HFF-Myc (cell line): ENCODE data around the gene TOX2.

Experiments
- DNase-seq: peaks from one replicate; pipeline ENCODE4 v3.0.0-alpha.2; 2011; ENCODE audit warnings: low read depth; ENCODE audit errors: extremely low read depth
- H3K4me3 ChIP-seq: replicated peaks from 2 replicates; pipeline ENCODE4 v1.5.1; 2011; ENCODE audit warnings: low read depth, mild to moderate bottlenecking, control low read depth, low read length
- TF ChIP-seq, protein P1 (sequence below): IDR thresholded peaks from 2 replicates; pipeline ENCODE4 v1.5.1; 2012; ENCODE audit warnings: mild to moderate bottlenecking, low read depth, low read length, control low read depth; ENCODE audit errors: missing control alignments

Gene TOX2

DNA sequence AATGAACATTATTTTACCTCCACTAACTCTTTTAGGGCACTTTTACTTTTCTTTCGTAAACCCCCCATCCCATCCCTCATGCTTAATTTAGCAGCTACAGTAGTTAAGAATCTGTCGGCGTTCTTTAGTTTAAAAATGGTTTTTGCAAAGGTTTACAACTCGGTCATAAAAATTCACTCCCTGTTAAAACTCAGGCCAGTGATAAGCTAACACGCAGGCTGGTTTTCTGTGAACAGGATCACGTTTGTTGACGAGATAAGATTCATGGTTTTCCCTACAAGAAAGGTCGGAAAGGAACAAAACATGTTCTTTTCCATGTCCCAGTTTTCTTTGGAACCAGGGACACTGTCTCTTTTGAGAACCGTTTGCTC is 101.1 kb downstream of the TOX2 start:
- TF ChIP-seq, protein P1, sequence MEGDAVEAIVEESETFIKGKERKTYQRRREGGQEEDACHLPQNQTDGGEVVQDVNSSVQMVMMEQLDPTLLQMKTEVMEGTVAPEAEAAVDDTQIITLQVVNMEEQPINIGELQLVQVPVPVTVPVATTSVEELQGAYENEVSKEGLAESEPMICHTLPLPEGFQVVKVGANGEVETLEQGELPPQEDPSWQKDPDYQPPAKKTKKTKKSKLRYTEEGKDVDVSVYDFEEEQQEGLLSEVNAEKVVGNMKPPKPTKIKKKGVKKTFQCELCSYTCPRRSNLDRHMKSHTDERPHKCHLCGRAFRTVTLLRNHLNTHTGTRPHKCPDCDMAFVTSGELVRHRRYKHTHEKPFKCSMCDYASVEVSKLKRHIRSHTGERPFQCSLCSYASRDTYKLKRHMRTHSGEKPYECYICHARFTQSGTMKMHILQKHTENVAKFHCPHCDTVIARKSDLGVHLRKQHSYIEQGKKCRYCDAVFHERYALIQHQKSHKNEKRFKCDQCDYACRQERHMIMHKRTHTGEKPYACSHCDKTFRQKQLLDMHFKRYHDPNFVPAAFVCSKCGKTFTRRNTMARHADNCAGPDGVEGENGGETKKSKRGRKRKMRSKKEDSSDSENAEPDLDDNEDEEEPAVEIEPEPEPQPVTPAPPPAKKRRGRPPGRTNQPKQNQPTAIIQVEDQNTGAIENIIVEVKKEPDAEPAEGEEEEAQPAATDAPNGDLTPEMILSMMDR = no peak
- DNase-seq = no peak
- no peak overlapping the region for H3K4me3 ChIP-seq

DNA sequence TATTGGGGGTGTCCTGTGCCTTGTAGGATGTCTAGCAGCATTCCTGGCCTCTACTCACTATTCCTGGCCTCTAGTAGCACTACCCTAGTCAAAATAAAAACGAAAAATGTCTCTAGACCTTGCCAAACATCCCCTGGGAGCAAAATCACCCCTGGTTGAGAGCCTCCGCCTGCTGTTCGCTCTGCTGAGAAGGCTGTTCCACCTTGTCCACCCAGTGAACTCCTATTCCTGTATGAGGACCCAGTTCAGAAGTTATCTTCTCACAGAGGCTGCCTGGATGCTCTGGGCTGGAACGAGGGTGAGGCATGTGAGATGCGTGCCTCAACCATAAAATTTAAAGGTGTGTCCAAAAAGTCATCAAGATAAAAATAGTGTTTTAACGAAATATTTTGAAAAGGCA is 101.9 kb downstream of the TOX2 start:
- no peak for DNase-seq
- H3K4me3 ChIP-seq = no peak overlapping the region
- TF ChIP-seq, protein P1 = no peak

GRCh38 chr20:44017211-44017610 is 102.6 kb downstream of the TOX2 start:
- TF ChIP-seq, protein P1 = no peak

GRCh38 chr20:44017905-44018258 is 103.2 kb downstream of the TOX2 start:
- TF ChIP-seq, protein P1 = no peak
- DNase-seq = no peak
- no peak overlapping the region for H3K4me3 ChIP-seq

More at GRCh38 chr20:44017211-44017610, 102.6 kb downstream of the TOX2 start:
- no peak for DNase-seq
- H3K4me3 ChIP-seq = no peak overlapping the region

DNA sequence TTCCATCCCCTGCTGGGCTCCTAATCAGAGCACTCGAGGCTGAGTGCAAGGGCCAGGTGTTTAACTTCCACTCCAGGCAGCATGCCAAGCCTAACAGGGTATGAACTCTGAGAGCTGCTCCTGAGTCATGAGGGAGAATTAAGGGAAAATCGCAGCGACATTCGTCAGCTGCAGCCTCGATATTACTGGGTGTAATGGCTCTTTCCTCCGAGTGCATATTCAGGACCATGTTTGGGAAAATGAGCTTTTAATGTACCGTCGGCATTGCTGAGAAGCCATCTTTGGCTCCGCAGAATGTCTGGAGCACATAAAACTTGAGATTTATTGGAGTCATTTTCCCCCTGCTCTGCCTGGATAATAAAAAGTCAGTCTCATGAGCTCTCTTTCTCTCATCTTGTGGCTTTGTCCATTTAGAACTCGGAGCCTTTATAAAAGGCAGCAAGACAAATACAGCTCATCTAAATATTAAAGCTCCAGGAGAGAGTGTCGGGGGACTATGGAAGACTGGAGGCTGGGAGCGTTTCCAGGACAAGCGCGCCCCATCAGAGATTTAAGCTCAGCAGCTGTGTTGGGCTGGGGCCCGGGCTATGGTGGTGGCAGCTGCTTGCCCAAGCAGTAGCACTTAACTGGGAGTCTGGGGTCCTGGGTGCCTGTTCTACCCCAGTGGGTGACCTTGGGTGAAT is 103.7 kb downstream of the TOX2 start:
- H3K4me3 ChIP-seq = peak overlapping the region; percentile 7; the same call in 1 of the 2 replicates
- TF ChIP-seq, protein P1 = no peak
- peak; percentile 78 for DNase-seq

DNA sequence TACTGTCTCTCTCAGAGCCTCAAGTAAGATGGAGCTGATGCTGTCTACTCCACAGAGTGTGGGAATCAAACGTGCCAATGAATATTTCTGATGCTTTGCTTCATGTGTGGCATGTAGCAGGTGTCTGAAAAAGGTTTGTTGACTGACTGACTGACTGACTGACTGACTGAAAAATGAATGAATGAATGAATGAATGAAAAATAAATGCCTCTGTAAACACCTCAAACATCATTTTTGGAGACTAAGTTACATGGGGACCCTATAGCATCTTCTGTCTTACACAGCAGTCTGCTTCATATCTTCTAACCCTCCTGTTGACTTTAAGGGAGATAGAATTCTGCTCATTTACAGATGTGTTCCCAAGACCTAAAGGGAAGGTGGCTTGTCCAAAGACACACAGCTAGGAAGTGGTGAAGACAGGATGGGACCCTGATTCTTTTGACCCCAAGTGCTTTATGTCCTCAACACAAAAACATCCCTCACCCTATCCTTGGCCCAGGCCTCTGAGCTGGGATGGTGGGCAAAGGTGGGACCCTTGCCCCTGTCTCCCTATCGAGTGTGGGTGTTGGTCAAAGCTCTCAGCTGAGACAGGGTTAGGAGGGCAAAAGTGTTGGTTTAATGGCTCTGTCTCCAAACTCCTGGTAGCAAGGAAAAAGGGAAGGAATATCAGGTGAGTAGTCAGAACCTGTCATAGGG is 104.4 kb downstream of the TOX2 start:
- H3K4me3 ChIP-seq = no peak overlapping the region

More for the DNA sequence above, 104.4 kb downstream of the TOX2 start:
- DNase-seq = no peak
- TF ChIP-seq, protein P1 = no peak
